ENCODE results near the gene FTH1.

GRCh38 chr11:61921446-61921845, 46.0 kb downstream of the FTH1 start:
- TF ChIP-seq POLR2A (IDR thresholded peaks at IDR 0.05) (no peak), EP300 (IDR thresholded peaks at IDR 0.05; ENCODE audit: low read depth) (no peak)

Measured in transverse colon (tissue), 1 donor.